Activated CD4-positive, alpha-beta T cell treated with anti-CD3 and anti-CD28 coated beads, Interleukin-2, amount 50 U/mL, for 16 hours (primary cell): Measurements from ENCODE around the gene TRNT1.

Experiments
- DNase-seq: peaks from one replicate; pipeline ENCODE4 v3.0.0-alpha.2; 2020

The TRNT1 gene

DNA sequence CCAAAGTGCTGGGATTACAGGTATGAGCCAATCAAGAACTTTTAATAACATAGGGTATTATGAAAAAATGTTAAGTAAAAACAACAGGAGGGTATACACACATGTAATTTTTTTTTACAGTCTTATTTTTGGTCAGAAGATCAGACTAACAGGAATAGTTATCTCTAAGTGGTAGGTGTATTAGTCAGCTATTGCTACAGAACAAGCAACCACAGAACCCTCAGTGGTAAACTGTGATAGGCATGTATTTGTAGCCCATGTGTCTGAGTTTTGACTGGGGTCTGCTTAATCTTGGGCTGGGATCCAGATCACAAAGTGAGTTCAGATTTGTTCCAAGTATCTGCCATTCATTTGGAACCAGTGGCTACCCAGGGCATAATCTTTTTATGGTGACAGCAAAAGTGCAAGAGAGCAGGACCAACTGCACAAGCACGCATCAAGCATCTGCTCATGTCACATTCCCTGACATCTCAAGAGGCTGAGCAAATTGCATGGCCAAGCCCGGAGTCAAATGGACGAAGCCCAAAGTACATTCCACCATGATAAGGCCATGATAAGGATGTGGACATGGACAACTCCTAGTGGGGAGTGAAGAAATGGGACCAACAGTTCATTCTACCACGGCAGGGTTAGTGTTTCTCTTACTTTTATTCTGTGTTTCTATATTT, 13.6 kb upstream of the TRNT1 start:
- no peak for DNase-seq

DNA sequence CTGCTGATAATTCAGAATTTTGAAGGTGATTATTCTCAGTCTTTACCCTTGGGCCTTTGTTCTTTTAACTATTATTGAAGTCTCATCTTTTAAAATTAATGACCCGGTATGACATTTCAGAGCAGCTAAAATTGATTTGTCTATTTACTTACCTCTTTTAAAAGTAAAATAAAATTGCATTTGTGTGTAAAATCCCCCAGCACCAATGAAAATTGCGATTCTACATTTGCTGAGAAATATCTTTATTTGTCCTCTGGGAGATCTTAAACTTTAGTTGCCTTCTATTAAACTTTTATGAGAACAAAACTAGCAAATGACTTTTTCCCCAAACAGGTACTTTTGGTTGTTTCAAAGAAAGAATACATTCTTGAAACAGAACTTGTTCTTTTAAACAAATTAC, 9.1 kb upstream of the TRNT1 start:
- DNase-seq, result no peak

DNA sequence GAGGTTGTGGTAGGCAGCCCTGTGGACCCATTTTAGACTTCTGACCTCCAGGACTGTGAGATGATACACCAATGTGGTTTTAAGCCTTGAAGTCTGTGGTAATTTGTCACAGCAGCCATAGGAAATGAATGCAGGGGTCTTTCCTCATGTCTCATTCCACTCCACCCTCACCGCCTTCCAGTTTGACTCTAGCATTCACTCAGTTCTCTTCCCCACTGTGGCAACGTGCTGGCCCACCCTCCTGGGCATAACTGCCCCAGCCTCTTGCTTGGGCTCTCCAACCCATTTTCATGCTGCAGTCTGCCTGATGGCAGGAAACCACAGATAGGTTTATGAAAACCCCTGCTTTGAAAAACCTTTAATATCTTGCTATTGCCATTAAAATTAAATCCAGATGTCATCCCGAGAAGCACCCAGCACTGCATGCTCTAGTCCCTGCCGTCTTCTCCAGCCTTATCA, 7.3 kb upstream of the TRNT1 start:
- peak; percentile 57 for DNase-seq

DNA sequence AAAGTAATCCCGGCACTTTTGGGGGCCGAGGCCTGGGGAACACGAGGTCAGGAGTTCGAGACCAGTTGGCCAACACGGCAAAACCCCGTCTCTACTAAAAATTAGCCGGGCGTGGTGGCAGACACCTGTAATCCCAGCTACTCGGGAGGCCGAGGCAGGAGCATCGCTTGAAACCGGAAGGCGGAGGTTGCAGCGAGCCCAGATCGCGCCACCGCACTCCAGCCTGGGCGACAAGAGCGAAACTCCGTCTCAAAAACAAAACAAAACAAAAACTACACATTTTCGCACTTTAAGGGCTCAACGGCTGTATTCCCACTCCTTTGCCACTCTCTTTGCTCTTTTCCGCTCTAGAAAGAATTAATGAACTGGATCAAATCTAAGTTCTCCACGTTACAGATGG, 763 bp upstream of the TRNT1 start:
- no peak for DNase-seq

DNA sequence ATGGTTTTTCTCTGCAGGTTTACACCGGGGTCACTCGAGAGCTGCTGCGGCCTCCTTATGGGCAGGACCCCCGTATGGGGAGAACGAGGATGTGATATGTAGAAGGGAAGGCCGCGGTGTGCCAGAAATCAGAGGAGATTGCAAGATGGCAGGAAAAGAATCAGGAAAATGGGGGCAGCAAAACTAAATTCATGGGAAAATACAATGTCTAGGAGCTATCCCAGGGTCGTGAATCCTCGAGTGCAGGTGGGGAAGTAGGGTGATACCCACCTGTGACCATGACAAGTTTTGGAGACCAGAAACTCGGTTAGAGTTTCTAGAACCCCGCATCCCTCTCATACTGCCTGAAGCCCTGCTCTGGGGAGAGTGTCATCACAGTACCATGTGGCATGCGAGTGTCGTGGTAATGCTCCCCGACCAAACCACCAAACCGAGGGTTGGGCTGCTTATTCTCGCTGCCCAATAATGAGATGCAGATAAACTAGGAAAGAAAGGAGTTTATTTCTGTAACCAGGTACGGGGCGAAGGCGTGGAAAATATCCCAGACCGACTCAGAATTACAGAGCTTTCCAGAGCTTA, 781 bp downstream of the TRNT1 start:
- DNase-seq, result peak; percentile 53

DNA sequence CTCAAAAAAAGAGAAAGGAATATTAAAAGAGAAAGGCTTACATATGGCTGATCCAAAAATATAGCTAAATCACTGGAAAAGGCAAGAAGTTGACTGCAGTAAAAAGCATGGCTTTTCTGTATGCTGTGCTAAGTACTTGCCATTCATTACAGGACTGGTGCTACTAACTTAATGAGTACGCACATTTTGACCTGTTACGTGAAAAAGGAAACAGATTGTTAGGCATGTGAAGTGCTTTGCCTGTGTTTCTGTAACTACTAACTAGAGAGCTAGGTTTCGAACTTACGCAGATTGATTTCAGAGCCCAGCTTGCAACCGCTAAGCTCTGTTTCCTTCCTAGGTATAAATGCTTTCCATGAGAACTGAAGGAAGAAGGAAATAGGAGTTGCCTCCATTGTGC, 2.8 kb downstream of the TRNT1 start:
- peak; percentile 54 for DNase-seq

DNA sequence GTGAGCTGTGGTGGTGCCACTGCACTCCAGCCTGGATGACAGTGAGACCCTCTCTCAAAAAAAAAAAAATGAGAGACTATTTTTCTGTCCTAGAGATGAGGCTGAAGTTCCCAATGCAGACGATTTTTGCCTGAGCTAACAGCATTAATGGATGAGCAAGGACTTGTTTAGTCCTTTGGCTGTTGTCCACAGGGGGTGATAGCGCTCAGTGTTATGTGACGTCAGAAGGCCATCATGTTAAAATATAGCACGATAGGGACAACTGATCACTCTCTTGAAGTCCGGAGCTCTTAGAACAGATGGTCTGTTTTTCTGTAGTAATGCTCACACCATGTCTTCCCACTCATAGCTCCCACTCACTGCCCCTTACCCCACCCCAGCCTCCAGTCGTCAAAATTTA, 6.8 kb downstream of the TRNT1 start:
- DNase-seq, result no peak

DNA sequence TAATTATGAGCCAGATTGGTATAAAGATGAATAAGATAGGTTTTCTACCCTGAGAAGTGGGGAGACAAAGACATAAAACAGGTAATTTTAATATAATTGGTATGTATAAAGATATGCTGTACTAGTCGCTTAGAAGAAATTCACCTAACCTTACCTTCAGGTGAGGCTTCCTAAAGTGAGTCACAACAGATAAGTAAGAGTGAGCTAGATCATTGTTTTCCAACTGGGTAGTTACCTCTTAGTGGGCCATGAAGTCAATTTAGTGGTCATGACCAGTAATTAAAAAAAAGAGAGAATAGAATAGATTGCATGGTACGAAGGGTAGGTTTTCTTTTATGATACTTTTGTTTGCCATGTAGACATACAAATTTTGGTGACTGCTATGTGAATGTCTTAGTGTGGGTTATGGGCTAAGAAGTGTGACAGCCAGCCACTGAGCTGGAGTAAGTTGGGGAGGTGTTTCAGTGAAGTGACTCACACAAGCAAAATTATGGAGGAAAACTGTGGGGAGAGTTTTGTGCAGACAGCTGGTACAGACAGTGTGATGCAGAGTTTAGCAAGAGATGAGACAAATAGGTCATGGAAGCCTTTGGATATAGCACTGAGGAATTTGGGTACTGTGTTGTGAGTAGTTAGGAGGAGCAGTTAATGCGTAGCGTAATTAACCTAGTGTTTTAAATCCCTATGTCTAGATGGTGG, 8.2 kb downstream of the TRNT1 start:
- no peak for DNase-seq

DNA sequence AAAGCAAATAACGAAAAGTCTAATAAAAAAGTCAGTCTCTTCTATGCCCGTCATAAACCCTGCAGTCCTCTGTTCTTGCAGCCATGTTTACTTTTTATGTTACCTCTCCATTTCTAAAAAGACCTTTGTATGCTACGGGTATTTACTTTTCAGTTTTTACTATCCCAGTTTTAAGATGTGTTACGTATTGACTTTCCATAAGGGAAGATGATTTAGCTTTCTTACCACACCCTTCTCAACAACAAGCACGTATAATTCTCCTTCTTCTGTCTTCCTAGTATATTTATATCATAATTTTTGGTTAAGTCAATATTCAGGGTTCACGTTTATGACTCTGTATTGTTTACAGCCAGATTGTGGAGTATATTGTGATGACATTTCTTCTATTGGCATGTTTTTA, 10.8 kb downstream of the TRNT1 start:
- DNase-seq, result no peak

DNA sequence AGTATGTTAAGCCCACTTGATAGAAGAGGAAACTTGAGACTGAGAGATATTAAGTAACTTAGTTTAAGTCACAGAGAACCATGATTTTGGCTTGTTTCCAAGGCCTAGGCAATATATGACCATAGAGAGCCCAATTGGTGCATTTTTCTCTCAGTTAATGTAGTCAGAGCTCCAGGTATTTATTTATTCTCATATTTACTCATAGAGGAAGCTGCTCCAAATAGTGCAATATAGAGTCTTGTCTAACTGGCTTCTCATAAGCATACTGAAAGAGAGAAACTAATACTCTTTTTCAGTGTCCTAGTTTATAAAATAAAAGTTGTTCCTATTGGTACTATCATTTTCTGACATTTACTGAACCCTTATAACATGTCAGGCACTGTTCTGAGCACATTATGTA, 15.2 kb downstream of the TRNT1 start:
- no peak for DNase-seq

DNA sequence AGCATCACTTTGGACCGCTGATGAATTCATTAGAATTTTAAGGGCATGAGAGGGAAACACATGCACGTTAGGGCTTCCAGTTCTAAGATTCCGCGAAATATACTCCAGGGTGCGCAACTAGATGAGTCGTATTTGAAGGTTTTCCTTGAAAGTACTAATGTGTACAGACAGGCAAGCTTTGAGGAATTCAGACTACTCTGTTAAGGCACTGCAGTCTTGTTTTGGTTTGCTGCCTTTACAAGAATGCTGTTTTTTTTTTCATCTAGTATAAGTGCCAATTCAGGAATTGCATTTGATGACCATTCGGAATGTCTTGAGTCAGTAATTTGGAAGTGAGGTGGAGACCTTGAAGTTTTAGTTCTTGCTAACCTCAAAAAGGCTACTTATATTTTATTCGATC, 19.1 kb downstream of the TRNT1 start:
- DNase-seq, result no peak

DNA sequence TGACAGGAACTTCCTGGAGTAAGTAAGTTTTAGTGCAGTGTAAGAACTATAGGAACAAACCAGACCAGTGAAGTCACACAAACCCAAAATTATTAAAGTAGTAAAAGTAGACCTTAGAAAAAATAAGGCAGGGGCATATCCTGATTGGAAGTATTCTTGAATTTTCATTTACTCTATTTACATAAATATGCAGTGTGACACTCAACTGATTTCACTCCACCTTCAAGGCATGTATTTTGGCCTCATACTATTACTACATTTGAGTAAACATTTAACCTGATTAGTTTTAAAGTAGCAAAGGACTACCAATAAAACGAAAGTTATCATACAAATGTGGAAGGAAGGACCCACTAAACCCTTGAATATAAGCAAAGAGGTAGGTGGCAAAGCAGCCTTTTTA, 22.8 kb downstream of the TRNT1 start:
- DNase-seq, result no peak

DNA sequence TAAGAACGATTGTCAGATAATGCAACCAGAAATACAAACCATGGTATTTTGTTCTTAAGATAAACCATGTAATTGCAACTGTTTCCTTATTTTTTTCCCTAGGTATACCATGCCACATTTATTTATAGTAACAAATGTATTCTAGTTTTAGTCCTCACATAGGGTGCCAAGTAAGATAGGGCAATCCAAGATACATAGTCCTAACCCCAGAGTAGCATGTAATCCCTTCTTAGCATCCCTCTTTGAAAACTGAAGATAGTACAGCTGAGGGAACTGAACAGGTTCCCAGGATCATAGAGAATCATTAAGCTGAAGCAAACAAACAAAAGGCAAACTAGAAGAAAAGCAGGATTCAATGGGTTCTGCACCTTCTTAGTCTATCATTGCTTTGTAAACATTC, 24.8 kb downstream of the TRNT1 start:
- no peak for DNase-seq

DNA sequence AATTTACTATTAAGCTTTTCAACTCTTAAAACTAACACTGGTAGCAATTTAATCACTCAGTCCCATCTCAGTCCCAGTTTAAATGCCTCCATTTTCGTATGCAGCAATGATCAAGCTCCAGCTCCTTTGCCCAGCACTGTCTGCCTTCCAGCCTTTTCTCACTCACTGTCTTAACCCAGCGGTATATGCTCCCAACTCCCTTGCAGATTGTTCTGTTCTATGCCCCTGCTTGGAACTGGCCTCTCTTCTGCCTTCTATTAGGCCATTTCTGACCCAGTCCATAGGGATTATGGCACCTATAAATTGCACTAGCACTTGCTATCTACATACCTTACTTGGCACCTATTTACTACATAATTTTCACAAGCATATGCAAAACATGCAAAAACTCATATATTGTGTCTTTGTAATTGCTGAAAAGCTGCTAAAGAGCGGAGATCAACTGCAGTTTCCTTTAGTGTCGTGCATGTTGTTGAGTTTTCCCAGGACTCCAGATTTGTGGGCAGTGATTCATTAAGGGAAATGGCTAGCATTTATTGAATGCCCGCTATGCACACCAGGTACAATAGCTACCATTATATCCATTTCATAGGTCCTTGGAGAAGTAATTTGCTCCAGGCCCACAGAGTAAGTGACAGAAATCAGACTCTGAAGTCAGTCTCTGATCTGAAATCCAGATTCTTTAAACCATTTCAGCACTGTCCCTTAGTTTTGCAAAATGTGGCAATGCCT, 28.3 kb downstream of the TRNT1 start:
- no peak for DNase-seq

DNA sequence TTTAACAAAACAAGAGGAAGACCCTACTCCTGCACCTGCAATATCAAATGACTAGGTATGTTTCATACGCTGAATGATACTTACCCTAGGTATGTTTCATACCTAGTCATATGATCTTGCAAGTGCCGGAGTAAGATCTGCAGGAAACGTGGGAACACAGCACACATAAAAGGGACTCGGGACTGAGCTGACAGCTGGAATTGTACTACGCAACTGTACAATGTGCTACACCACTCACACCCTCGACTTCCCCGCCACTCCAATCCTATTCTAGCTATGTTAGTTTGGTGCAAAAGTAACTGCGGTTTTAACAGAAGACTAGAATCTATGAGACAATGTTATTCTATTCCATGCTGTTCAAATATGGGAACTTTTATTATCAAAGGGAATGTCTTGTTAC, 30.7 kb downstream of the TRNT1 start:
- no peak for DNase-seq

DNA sequence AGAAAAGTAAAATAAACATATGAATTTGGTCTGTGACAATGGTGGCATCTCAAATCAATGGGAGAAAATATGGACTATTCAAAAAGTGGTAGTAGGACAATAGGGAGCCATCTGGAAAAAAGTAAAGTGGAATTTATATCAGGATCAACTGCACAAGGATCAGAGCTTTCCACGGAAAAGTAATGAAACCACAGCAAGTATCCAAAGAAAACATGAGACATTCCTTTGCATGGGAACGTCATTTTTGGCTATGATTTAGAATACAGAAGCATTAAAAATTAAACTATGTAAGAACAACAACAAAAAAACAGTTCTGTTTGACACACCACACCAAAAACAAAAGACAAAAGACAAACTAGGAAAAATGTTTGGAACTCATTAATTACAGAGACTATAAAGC, 34.1 kb downstream of the TRNT1 start:
- no peak for DNase-seq

DNA sequence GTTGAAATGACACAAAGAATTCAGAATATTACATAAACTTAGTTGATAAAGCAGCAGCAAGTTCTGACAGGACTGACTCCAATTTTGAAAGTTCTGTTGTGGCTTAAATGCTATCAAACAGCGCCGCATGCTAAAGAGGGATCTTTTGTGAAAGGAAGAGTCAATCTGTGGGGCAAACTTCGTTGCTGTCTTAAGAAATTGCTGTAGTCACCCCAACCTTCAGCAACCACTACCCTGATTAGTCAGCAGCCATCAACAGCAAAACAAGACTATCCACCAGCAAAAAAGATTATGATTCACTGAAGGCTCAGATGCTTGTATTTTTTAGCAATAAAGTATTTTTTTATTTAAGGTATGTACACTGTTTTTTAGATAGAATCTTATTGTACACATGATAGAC, 38.5 kb downstream of the TRNT1 start:
- peak; percentile 39 for DNase-seq

DNA sequence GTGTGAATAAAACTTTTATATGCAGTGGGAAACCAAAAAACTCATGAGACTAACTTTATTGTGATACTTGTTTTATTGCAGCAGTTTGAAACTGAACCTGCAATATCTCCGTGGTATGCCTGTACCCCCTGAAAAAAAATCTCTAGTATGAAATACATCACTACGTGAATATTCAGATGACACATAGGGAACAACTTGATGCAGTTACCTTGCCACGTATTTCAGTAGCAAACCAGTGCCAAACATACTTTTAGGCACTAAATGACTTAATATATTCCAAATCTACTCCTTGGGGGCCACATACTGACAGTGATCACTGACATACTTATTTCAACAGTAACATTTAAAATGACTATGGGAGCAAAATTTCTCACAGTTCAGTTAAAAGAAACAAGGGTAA, 38.9 kb downstream of the TRNT1 start:
- DNase-seq, result no peak

DNA sequence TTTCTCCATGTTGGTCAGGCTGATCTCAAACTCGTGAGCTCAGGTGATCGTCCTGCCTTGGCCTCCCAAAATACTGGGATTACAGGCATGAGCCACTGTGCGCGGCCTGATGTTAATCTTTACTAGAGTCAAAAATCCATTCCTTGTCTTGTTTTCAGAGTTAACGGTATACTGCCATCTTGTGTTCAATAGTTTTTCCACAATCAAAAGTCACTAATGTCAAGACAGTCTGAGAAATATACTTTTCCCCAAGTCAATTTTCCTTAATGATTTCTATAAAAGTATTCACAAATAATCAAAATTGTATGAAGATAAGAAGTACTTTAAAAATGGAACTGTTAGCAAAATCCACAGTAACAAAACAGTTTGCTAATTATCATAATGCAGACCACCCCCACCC, 44.3 kb downstream of the TRNT1 start:
- DNase-seq, result peak; percentile 34

DNA sequence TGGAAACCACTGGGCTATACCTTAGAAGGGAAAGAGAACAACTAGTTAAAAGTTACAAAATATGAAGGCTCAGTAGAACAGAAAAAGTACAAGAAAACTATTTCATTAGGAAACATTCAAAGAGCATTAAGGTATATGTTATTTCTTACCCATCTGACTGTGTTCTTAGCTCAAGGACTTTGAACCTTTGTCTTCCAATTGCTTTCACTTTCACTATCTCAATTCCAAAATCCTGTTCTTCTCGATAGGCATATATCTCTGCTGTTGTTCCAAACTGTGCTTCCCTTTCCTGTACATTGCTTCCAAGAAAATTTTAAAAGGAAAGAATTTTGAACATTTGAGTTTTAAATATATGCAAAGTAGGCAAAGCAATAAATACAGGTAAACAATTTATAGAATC, 45.9 kb downstream of the TRNT1 start:
- DNase-seq, result no peak

DNA sequence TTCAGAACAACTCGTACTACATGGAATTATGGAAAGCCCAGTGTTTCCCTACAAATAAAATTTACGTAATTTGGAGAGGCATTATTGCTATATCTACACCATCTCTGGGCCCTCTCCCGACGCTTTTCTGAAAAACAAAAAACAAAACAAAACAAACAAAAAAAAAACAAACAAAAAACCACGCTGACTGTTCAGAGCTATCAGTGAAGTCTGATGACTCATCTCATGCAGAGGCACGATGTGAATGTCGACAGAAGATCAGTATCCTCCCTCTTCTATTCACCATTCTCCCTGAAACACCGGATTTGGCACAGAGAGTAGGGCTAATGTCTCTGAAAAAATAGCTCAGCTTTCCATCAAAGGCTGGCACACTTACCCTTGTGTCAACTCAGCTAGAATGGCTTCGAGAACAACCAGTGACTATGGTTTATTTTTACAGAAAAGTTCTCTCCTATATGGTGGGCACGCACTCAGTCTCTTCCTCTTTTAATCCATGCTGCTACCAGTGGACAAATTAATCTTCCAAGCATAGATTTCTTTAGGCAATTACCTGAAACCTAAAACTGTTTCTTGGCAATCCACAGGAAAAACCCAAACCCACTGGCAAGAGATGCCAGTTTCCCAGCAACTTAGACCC, 51.2 kb downstream of the TRNT1 start:
- peak; percentile 19 for DNase-seq

DNA sequence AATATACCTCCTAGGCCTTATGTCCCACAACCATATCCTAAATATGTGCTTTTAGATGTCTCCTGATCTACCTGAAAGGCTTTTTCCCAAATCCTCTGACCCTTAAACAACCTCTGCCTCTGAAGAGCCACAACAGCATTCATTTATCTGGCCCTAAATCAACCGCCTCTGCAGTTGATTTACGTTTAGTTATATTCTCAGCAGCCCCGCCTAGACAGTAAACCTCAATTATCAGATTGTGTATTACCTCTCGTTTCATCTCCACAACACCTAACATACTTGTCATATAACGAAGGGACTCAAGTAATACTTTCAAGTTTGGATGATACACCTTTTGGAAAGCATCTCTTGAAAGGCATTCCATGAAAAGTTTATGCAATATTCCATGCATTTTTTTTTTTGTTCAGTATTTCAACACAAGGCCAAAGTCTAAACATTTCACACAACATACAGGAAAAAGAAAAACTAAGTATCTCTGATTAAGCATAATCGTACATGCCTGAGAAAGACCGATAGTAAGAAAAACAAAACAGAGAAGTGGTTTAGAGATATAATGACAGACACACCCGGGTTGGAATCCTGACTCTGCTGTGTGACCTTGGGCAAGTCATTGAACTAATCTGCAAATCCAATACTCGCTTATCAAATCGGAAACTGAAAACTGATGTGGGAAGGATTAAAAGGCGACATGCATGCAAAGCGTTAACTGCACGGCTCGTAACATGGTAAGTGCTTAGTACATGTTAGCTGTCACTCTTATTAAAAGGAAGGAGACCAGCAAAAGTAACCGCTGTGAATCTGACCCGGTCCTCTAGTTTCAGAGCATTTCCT, 52.0 kb downstream of the TRNT1 start:
- DNase-seq, result no peak
